Neural cell (in vitro differentiated cells): ENCODE data around the gene ZNF668. TPM values are rescaled to one million over a fixed set of nuclear protein-coding genes. Genes with fewer than 3 reads are reported as not detected.

Experiments used
- H2AFZ ChIP-seq: fragments of 200-600, 300-800 bp; sonication (generic), shearing (Covaris generic); 2 replicates; pipeline ENCODE4 v1.6.0; 2014; ENCODE audit warnings: low read depth, mild to moderate bottlenecking, antibody characterized with exemption, low read length, moderate library complexity
- H3F3A ChIP-seq: fragments of 200-600 bp; shearing (Covaris generic); 2 replicates; pipeline ENCODE4 v1.6.1; 2016; ENCODE audit warnings: mild to moderate bottlenecking, moderate library complexity, mixed read lengths, antibody characterized with exemption, low read length; ENCODE audit not compliant: insufficient read depth, poor library complexity, severe bottlenecking
- H3K27ac ChIP-seq: fragments of 200-600, 300-800 bp; sonication (generic), shearing (Covaris generic); 2 replicates; pipeline ENCODE4 v1.5.1; 2014; ENCODE audit warnings: mild to moderate bottlenecking, low read length, moderate library complexity
- H3K27me3 ChIP-seq: fragments of 300-800, 200-600 bp; sonication (generic), shearing (Covaris generic); 2 replicates; pipeline ENCODE4 v1.6.0; 2014; ENCODE audit warnings: mild to moderate bottlenecking, low read depth, low read length, moderate library complexity; ENCODE audit not compliant: insufficient read depth
- H3K36me3 ChIP-seq: fragments of 300-800, 200-600 bp; sonication (generic), shearing (Covaris generic); 2 replicates; pipeline ENCODE4 v1.5.1; 2014; ENCODE audit warnings: mild to moderate bottlenecking, antibody characterized with exemption, low read length, moderate library complexity; ENCODE audit not compliant: insufficient read depth
- H3K4me2 ChIP-seq: fragments of 300-800, 200-600 bp; sonication (generic), shearing (Covaris generic); 2 replicates; pipeline ENCODE4 v1.6.0; 2014; ENCODE audit warnings: mild to moderate bottlenecking, low read length
- H3K4me3 ChIP-seq: fragments of 300-800, 200-600 bp; sonication (generic), shearing (Covaris generic); 2 replicates; pipeline ENCODE4 v1.5.1; 2014; ENCODE audit warnings: mild to moderate bottlenecking, low read length, moderate library complexity
- H3K79me2 ChIP-seq: fragments of 200-600 bp; shearing (Covaris generic); replicated peaks from 2 replicates; pipeline ENCODE4 v1.6.0; 2014; ENCODE audit warnings: mild to moderate bottlenecking, low read length, moderate library complexity; ENCODE audit not compliant: insufficient read depth
- H3K9ac ChIP-seq: fragments of 300-800, 200-600 bp; sonication (generic), shearing (Covaris generic); 2 replicates; pipeline ENCODE4 v1.6.1; 2016; ENCODE audit warnings: mild to moderate bottlenecking, low read length, mixed read lengths
- H3K9me2 ChIP-seq: fragments of 200-600 bp; shearing (Covaris generic); 2 replicates; pipeline ENCODE4 v1.6.1; 2016; ENCODE audit warnings: mild to moderate bottlenecking, low read length, mixed read lengths; ENCODE audit not compliant: insufficient read depth
- H3K9me3 ChIP-seq: fragments of 200-600, 300-800 bp; sonication (generic), shearing (Covaris generic); 2 replicates; pipeline ENCODE4 v1.6.1; 2016; ENCODE audit warnings: mild to moderate bottlenecking, mixed run types, low read length, moderate library complexity, mixed read lengths
- H4K20me1 ChIP-seq: fragments of 200-600 bp; shearing (Covaris generic); 2 replicates; pipeline ENCODE4 v1.6.1; 2016; ENCODE audit warnings: mild to moderate bottlenecking, mixed run types; ENCODE audit not compliant: insufficient read depth
- EP300 ChIP-seq: fragments of 450-650 bp; conservative IDR thresholded peaks from 2 replicates; pipeline ENCODE4 v1.6.1; 2014; ENCODE audit warnings: antibody characterized with exemption, mild to moderate bottlenecking, moderate library complexity; ENCODE audit not compliant: poor library complexity, severe bottlenecking
- EZH2 ChIP-seq: fragments of 200-600, 300-800 bp; shearing (Covaris generic), sonication (generic); IDR thresholded peaks from 2 replicates; pipeline ENCODE4 v1.6.1; 2014; ENCODE audit warnings: antibody characterized with exemption, low read length, borderline replicate concordance, mild to moderate bottlenecking; ENCODE audit not compliant: insufficient read depth, poor library complexity, severe bottlenecking
- MXI1 ChIP-seq: fragments of 450-650 bp; conservative IDR thresholded peaks from 2 replicates; pipeline ENCODE4 v1.6.1; 2014; ENCODE audit warnings: antibody characterized with exemption, mild to moderate bottlenecking; ENCODE audit not compliant: poor library complexity, severe bottlenecking
- POLR2AphosphoS5 ChIP-seq: IDR thresholded peaks from 2 replicates; pipeline ENCODE4 v1.6.1; 2012
- RAD21 ChIP-seq: fragments of 450-650 bp; conservative IDR thresholded peaks from 2 replicates; pipeline ENCODE4 v1.6.1; 2014; ENCODE audit warnings: antibody characterized with exemption, mild to moderate bottlenecking, moderate library complexity
- SMC3 ChIP-seq: fragments of 450-650 bp; conservative IDR thresholded peaks from 2 replicates; pipeline ENCODE4 v1.6.1; 2014; ENCODE audit warnings: antibody characterized with exemption, mild to moderate bottlenecking, moderate library complexity; ENCODE audit not compliant: poor library complexity
- TAF1 ChIP-seq: IDR thresholded peaks from 2 replicates; pipeline ENCODE4 v1.6.1; 2012; ENCODE audit warnings: low read depth
- polyA plus RNA-seq: library from polyadenylated mRNA; depleted of rRNA; stranded (reverse); fragments of >200 nt; gene quantifications from 2 replicates; pipeline ENCODE4 v1.2.3, GENCODE V29; 2014
- TF ChIP-seq, protein P1 (sequence below): IDR thresholded peaks from 2 replicates; pipeline ENCODE4 v1.6.1; 2012; ENCODE audit warnings: borderline replicate concordance
- TF ChIP-seq, protein P2 (sequence below): fragments of 450-650 bp; IDR thresholded peaks from 2 replicates; pipeline ENCODE4 v1.5.1; 2014; ENCODE audit warnings: antibody characterized with exemption, mild to moderate bottlenecking, moderate library complexity; ENCODE audit not compliant: poor library complexity, severe bottlenecking

ZNF668 gene
- polyA plus RNA-seq, 1 donor from 2014 or later, result 17.8 TPM

DNA sequence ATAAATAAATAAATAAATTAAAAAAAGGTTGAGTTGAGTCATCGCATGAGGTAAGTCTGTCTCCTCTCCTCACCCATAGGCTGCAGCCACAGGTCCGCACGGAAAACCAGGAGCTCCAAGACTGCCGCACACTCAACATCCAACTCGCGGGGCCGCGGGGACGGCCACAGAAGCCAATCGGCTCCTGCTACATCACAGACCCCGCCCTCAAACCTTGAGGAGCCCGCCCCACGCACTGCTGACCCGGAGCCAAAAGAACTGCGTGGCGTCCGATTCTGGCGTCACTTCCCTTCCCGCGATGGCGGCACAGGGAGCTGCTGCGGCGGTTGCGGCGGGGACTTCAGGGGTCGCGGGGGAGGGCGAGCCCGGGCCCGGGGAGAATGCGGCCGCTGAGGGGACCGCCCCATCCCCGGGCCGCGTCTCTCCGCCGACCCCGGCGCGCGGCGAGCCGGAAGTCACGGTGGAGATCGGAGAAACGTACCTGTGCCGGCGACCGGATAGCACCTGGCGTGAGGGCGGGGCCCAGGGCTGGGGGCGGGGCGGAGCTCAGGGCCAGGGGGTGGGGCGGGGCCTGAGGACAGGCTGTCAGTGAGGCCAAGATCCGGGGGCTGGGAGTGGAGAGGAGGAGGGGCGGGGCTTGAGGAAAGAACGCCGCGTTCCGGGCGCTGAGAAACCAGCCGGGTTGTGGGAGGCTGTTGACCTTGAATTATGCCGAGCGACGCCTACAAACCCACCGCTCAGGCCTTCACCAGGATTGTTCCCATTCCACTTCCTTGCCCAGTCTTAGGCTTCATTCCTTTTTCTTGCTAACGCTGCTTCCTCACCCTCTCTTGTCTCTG, 43.6 kb upstream of the ZNF668 start, which contains the start of gene KAT8:
TSS of gene KAT8 (plus strand) at position 281 of the 839 bp plus-strand sequence. CDS start at position 299, 18 bp downstream.
- peak within 1 kb of the TSS; percentile 53 for H2AFZ ChIP-seq
- no peaks in the 10 kb centered on the region for H3K9me2 ChIP-seq
- H3K4me2 ChIP-seq, result peak within 1 kb of the TSS; percentile 94
- no peaks in the 10 kb centered on the region for H3K27me3 ChIP-seq
- TF ChIP-seq SMC3 (peak; percentile 36), EP300 (peak; percentile 75), EZH2 (no peak), MXI1 (peak; percentile 81), RAD21 (peak; percentile 48), TAF1 (no peak), POLR2AphosphoS5 (peak; percentile 94)
- TF ChIP-seq, protein P1, sequence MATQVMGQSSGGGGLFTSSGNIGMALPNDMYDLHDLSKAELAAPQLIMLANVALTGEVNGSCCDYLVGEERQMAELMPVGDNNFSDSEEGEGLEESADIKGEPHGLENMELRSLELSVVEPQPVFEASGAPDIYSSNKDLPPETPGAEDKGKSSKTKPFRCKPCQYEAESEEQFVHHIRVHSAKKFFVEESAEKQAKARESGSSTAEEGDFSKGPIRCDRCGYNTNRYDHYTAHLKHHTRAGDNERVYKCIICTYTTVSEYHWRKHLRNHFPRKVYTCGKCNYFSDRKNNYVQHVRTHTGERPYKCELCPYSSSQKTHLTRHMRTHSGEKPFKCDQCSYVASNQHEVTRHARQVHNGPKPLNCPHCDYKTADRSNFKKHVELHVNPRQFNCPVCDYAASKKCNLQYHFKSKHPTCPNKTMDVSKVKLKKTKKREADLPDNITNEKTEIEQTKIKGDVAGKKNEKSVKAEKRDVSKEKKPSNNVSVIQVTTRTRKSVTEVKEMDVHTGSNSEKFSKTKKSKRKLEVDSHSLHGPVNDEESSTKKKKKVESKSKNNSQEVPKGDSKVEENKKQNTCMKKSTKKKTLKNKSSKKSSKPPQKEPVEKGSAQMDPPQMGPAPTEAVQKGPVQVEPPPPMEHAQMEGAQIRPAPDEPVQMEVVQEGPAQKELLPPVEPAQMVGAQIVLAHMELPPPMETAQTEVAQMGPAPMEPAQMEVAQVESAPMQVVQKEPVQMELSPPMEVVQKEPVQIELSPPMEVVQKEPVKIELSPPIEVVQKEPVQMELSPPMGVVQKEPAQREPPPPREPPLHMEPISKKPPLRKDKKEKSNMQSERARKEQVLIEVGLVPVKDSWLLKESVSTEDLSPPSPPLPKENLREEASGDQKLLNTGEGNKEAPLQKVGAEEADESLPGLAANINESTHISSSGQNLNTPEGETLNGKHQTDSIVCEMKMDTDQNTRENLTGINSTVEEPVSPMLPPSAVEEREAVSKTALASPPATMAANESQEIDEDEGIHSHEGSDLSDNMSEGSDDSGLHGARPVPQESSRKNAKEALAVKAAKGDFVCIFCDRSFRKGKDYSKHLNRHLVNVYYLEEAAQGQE, result peak; percentile 52
- TF ChIP-seq, protein P2, sequence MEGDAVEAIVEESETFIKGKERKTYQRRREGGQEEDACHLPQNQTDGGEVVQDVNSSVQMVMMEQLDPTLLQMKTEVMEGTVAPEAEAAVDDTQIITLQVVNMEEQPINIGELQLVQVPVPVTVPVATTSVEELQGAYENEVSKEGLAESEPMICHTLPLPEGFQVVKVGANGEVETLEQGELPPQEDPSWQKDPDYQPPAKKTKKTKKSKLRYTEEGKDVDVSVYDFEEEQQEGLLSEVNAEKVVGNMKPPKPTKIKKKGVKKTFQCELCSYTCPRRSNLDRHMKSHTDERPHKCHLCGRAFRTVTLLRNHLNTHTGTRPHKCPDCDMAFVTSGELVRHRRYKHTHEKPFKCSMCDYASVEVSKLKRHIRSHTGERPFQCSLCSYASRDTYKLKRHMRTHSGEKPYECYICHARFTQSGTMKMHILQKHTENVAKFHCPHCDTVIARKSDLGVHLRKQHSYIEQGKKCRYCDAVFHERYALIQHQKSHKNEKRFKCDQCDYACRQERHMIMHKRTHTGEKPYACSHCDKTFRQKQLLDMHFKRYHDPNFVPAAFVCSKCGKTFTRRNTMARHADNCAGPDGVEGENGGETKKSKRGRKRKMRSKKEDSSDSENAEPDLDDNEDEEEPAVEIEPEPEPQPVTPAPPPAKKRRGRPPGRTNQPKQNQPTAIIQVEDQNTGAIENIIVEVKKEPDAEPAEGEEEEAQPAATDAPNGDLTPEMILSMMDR, result peak; percentile 8
- peaks cover 8% of the 10 kb centered on the region for H3K79me2 ChIP-seq
- H3K4me3 ChIP-seq, result peak within 1 kb of the TSS; percentile 68
- H3K27ac ChIP-seq, result peak within 1 kb of the TSS; percentile 89
- peaks cover 3% of the 10 kb centered on the region for H3F3A ChIP-seq
- no peaks in the 10 kb centered on the region for H3K9me3 ChIP-seq
- H4K20me1 ChIP-seq, result no peaks in the 10 kb centered on the region
- H3K9ac ChIP-seq, result peak within 1 kb of the TSS; percentile 79
- H3K36me3 ChIP-seq, result no peaks in the 10 kb centered on the region

DNA sequence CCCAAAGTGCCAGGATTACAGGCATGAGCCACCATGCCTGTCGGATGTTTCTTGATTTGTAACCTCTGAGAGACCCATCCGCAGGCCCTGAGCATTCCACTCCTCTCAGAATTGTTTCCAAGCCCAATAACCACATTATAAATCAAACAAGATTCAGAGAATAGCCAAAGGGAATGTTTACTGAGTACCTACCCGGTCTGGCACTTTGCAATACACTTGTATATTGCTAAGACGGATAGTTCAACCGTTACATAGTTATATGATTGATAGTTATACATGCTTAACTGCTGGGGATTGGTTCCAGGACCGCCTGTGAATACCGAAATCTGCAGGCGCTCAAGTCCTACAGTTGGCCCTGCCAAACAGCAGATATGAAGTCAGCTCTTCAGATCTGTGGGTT, 40.4 kb upstream of the ZNF668 start:
- Histone ChIP-seq H4K20me1 (no peaks in the 10 kb centered on the region), H3K9me3 (no peaks in the 10 kb centered on the region), H2AFZ (no peak overlapping the region), H3K9ac (no peak overlapping the region), H3K27ac (no peak overlapping the region), H3K9me2 (no peaks in the 10 kb centered on the region), H3K79me2 (peaks cover 8% of the 10 kb centered on the region), H3K4me3 (no peak overlapping the region), H3K4me2 (no peak overlapping the region), H3K27me3 (no peaks in the 10 kb centered on the region), H3F3A (peaks cover 3% of the 10 kb centered on the region), H3K36me3 (no peaks in the 10 kb centered on the region)
- TF ChIP-seq EP300, result no peak
- no peak for TF ChIP-seq TAF1
- TF ChIP-seq EZH2, result no peak
- TF ChIP-seq, protein P2, result no peak
- no peak for TF ChIP-seq MXI1
- TF ChIP-seq, protein P1, result no peak
- no peak for TF ChIP-seq POLR2AphosphoS5
- no peak for TF ChIP-seq RAD21
